HG02884 (cell line): ENCODE results near the gene LPP.

Source experiments
- ATAC-seq: cut with Tn5 transposase; IDR thresholded peaks from one replicate; pipeline ENCODE4 v1.9.1; 2021; ENCODE audit warnings: mild to moderate bottlenecking, moderate library complexity; ENCODE audit not compliant: unreplicated experiment

LPP gene

DNA sequence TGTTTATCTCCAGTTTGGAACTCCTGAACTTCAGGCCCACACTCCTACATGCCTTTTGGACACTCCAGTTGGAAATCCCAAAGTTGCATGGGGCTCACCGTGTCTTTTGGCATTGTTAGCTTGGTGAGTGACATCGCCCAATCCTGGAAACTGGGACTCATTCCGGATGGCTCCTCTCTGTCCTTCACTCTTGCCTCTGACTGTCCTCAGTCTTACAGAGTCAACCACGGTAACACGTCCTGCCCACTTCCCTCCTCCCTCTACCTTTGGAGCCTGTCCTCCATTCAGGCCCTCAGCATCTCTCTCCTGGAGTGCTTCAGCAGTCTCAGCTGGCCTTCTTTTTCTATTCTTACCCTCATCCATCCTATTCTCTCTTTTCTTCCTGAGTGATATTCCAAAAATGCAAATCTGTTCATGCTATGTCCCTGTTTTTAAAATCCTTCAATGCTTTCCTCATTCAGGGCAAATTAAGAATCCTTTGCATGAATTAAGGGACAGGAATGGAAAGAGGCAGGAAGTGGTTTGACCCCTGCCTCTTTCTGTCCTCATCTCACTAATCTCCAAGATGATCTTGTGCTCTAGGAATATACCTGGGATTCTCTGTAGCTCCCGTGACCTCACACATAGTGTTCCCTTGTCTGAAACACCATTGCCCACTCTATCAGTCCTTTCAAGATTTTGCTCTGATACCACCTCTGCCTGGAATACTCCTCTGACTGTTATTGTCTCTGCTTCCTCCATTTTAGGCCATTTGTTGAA is 42.5 kb downstream of the LPP start:
- no peak for ATAC-seq

- no peak for ATAC-seq
Observed at GRCh38 chr3:188197388-188197847, 43.5 kb downstream of the LPP start.

DNA sequence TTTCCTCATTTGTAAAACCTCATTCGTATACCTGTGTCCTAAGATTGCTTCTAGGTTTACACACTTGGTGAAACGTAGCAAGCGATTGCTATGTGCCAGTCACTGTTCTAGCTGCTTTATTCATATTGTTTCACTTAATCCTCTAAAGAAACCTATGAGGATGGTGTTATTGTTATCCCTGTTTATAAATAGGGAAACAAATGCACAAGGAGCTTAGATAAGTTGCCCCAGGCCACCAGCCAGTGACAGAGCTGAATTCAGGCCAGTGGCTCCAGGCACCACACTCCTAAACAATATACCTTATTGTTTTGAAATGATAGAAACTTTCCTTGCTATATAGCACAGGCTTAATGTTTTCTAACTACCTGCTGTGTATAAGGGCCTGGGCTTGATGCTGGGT is 44.0 kb downstream of the LPP start:
- no peak for ATAC-seq

- ATAC-seq: no peak
Observed at GRCh38 chr3:188198760-188199327, 44.9 kb downstream of the LPP start.

DNA sequence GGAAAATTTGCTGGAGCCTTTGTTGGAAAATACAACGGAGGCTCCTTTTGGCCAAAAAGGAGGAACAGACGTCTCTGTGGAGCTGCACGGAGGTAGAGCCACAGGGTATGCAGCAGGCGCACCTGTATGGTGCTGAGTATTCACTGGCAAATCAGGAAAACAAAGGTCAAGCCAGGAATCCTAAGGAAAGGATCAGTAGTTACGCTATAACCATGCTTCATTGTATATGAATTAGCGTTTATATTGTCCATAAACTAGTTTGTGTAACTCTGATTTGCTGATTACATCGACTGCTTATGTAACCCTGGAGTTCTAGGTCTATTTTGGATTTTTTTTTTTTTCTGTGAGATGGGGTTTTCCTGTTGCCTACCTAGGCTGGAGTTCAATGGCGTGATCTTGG is 45.4 kb downstream of the LPP start:
- ATAC-seq: no peak

DNA sequence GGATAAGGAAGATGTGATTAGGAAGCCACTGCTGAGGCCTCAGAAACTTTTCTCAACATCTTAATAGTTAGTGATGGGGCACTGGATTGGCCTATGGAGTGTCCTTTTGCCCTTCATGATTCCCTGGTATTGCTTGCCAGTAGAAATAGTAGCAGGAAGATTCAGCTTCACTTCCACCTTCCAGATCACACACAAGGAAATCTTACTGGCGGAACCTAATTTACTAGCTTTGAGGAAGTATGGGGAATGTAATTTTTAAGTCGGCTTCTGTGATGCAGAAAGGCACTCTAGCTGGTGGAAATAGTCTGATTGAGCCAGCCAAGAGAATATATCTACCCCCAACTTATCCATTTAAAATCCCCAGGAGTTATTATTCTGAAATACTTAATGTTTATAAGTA is 46.5 kb downstream of the LPP start:
- no peak for ATAC-seq

DNA sequence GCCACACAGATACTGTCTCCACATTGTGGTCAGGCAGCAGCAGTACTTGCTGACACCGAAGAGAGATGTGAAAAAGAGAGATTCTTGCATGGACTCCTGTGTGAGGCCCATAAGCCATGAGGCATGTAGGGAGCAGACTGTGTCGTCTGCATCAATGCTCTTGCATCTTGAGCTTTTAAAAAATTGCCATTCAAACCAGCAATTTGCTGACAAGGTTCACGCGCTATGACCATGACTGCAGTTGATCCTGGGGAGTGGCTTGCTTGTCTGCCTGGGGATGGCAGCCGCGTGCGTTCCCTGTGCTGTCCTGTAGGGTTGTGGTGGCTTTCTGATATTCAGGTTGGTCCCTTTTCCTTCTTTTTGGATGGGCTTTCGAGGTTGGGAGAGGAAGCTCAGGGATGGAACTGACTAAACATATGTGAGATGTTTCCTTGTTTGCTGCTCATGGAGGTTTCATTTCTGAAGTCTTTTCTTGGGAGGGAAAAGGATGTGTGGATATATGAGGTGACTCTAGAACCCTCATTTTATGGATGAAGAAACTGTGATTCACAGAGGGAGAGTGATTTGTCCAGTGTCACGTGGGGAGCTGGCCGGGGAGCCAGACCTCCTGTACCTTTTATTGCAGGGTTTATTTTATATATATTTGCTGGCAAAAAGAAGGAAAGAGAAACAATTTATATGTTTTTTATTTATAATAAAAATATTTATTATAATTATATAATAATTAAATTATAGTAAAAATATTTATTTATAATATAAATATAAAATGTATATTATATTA is 48.6 kb downstream of the LPP start:
- ATAC-seq: no peak

GRCh38 chr3:188204526-188204925 is 50.6 kb downstream of the LPP start:
- ATAC-seq: no peak

- ATAC-seq: no peak
Observed at GRCh38 chr3:188205992-188206416, 52.0 kb downstream of the LPP start.

DNA sequence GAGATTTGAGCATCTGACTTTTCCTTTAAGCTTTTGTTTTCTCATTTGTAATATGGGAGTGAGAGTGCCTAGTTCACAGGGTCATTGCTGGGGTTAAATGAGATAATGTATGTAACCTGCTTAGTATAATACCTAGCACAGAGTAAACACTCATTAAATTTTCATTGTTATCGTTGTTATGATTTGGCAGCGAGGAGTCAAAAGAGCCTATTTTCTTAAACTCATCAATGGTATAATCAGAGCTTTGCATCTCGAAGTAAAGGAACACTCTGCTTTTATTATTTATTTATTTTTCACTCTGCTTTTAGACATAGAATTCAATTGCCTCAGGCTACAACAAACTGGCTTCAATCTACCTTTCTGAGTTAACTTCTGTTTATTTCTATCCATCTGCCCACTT is 52.8 kb downstream of the LPP start:
- ATAC-seq: no peak

DNA sequence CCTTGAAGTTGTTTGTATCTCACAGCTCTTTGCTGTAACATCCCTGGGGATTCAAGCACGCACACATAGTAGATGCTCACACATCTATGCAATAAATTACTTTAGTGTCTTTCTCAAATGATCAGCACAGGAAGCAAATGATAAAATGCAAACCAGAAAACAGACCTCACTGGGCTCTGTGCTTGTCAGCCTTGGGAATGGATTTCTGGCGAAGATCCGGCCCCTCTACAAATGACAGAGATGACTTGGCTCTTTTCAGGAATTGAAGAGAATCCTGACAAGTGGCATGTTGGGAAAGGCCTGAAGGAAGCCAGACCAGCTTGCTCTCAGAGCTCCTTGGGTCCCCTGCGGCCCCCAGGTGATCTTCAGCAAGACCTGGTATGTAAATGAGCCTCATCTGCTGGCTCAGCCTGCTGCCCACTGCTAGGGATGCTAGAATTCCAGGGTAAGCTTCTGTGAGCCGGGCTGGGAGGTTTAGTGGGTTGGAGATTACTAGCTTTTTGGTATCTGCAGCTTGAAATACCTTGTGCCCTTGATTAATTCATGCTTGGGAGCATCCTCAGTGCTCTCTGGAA is 54.1 kb downstream of the LPP start:
- ATAC-seq: no peak

DNA sequence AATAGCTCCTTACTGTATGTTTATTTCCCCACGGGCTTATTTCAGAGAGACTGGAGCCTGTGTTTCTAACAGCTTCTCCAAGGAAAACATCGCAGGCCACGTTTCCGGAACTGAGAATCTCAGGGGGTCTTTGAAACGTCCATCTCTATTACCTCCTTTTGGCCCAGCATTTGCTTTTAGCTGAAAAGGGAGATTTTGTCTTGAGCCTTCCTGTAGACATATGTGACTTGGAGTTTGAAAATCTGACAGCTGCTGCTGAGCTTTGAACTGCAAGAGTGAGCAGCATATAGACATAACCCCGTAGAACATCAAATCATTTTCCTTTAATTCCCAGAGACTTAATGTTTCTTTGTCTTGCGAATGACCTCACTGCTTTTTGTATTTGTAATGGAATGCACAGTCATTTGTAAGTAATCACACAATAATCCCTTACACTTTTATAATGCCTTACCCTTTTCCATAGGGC is 54.6 kb downstream of the LPP start:
- ATAC-seq: no peak

GRCh38 chr3:188209034-188209433 is 55.1 kb downstream of the LPP start:
- no peak for ATAC-seq

DNA sequence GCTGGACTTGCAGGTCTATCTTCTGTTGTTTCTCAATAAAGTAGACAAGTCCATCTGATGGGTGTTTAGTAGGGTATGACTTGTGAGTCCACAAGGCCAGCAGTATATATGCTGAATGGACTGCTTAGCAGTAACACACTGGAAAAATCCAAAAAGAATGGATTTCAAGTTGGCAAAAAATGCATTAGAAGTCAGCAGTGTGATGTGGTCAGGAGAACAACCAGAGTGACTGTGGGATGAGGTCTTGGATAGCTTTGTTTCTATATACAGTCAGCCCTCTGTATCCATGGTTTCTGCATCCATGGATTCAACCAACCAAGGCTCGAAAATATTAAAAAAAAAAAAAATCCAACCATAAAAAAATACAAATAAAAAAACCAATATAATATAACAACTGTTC is 55.8 kb downstream of the LPP start:
- no peak for ATAC-seq

DNA sequence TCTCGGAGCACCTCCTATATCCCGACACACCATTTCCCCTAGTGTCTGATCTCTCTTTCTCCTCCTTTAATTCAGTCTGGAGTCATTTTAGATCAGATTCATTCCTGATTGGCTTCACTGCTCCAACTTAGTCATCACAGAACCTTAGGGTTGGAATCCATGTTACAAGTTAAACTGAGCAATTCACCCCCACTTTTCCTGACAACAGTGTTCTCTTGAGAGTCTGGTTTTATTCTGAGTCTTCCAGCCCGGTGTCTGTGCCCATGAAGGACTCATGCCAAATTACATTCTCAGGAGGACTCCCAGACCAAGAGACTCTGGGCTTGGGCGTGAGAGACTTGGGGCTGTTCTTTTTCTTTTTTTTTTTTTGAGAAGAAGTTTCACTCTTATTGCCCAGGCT is 57.5 kb downstream of the LPP start:
- no peak for ATAC-seq

DNA sequence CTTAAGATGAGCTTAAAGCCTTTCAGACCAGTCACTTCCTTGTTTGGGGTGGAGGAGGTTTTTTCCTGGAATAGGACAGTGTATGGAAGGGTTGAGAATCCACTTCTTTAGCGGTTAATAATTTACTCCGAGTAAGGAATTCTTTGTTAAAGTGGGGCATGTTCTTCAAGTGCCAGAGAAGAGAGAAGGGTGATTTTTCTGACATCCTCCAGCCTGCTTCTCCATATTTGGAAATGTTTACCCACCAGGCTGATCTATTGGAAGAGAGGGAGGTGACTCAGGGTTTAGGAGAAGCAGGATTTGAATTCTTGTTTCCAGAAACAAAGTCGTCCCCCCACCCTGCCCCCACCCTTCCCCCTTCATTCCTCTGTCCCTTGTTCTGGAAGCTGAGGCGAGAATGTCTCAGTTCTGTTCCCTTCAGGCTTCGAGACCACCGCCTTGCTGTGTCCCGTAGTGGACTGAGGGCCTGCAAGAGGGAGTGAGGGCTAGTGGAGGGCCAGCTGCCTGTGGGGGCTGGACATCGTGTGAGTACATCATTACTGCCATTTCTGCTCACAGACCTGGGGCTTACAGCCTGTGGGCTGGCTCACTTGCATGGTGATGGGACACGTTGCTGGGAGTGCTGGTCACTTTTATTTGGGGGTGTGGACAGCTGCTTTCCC is 58.5 kb downstream of the LPP start:
- no peak for ATAC-seq

DNA sequence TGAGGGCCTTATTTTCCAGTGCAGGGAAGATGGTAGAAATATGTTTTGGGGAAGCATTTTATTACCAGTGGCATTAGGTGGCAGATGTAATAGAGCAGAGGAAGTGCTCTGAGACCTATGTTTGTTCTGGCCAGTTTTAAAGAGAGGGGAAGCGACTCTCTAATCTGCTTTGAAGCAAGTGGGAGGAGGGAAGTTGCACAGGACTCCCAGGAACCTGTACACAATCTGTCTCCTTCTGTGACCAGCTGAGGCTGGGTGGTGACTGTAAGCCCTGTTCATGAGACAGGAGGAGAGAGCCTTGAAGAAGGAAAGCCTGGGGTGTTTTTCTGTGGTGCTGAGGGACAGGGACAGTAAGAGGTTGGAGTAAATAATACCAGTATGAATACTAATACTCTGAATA is 60.5 kb downstream of the LPP start:
- no peak for ATAC-seq

DNA sequence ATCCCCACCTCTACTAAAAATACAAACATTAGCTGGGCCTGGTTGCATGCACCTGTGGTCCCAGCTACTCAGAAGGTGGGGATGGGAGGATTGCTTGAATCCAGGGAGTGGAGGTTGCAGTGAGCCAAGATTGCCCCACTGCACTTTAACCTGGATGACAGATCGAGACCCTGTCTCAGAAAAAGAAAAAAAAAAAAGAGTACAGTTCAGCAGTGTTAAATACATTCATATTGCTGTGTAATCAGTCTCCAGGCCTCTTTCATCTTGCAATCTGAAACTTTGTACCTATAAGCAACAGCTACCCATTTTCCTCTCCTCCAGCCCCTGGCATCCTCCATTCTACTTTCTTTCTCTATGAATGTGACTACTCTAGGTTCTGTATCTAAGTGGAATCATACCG is 61.2 kb downstream of the LPP start:
- ATAC-seq: no peak

GRCh38 chr3:188217011-188217463 is 63.1 kb downstream of the LPP start:
- no peak for ATAC-seq

- ATAC-seq: no peak
Observed at GRCh38 chr3:188217726-188218125, 63.8 kb downstream of the LPP start.

GRCh38 chr3:188218603-188219002 is 64.6 kb downstream of the LPP start:
- ATAC-seq: no peak
